OCI-LY1 (cell line): ENCODE data around the gene STEAP2.

Source experiments
- H2AFZ ChIP-seq: fragments of 200-600 bp; sonication (generic), shearing (Covaris generic); 2 replicates; pipeline ENCODE4 v1.6.0; 2014; ENCODE audit warnings: antibody characterized with exemption, mild to moderate bottlenecking, low read length
- H3F3A ChIP-seq: fragments of 200-600 bp; sonication (generic), shearing (Covaris generic); 2 replicates; pipeline ENCODE4 v1.6.0; 2014; ENCODE audit warnings: mild to moderate bottlenecking, antibody characterized with exemption, low read length, moderate library complexity; ENCODE audit not compliant: insufficient read depth
- H3K27ac ChIP-seq: fragments of 200-600 bp; sonication (generic); 2 replicates; pipeline ENCODE4 v1.5.1; 2014; ENCODE audit warnings: low read length, mixed run types, mild to moderate bottlenecking, low read depth; ENCODE audit not compliant: poor library complexity, severe bottlenecking
- H3K27me3 ChIP-seq: fragments of 200-600 bp; sonication (generic); 2 replicates; pipeline ENCODE4 v1.6.0; 2014; ENCODE audit warnings: antibody characterized with exemption, mild to moderate bottlenecking, low read length, moderate library complexity; ENCODE audit not compliant: insufficient read depth
- H3K36me3 ChIP-seq: fragments of 200-600 bp; sonication (generic); 2 replicates; pipeline ENCODE4 v1.6.1; 2014; ENCODE audit warnings: mild to moderate bottlenecking, antibody characterized with exemption, low read length, moderate library complexity, mixed read lengths; ENCODE audit not compliant: insufficient read depth
- H3K4me1 ChIP-seq: fragments of 200-600 bp; sonication (generic); 2 replicates; pipeline ENCODE4 v1.5.1; 2014; ENCODE audit warnings: mild to moderate bottlenecking, low read length, moderate library complexity; ENCODE audit not compliant: insufficient read depth, severe bottlenecking
- H3K4me2 ChIP-seq: fragments of 200-600 bp; sonication (generic), shearing (Covaris generic); 2 replicates; pipeline ENCODE4 v1.6.1; 2014; ENCODE audit warnings: low read length
- H3K4me3 ChIP-seq: fragments of 200-600 bp; sonication (generic); 2 replicates; pipeline ENCODE4 v1.5.1; 2014; ENCODE audit warnings: low read length, low read depth, mild to moderate bottlenecking, mixed read lengths; ENCODE audit not compliant: poor library complexity, severe bottlenecking
- H3K79me2 ChIP-seq: fragments of 200-600 bp; shearing (Covaris generic); 2 replicates; pipeline ENCODE4 v1.6.1; 2016; ENCODE audit warnings: mixed run types, low read length, mixed read lengths; ENCODE audit not compliant: insufficient read depth
- H3K9ac ChIP-seq: fragments of 200-600 bp; sonication (generic), shearing (Covaris generic); 2 replicates; pipeline ENCODE4 v1.6.1; 2014; ENCODE audit warnings: mild to moderate bottlenecking, low read length, mixed read lengths
- H3K9me2 ChIP-seq: fragments of 200-600 bp; sonication (generic), shearing (Covaris generic); 2 replicates; pipeline ENCODE4 v1.6.1; 2014; ENCODE audit warnings: low read depth, mild to moderate bottlenecking, low read length, mixed read lengths
- H3K9me3 ChIP-seq: fragments of 200-600 bp; shearing (Covaris generic); 2 replicates; pipeline ENCODE4 v1.6.1; 2014; ENCODE audit warnings: low read length, mixed read lengths
- H4K20me1 ChIP-seq: fragments of 200-600 bp; sonication (generic), shearing (Covaris generic); 2 replicates; pipeline ENCODE4 v1.6.0; 2016; ENCODE audit warnings: mild to moderate bottlenecking, low read length; ENCODE audit not compliant: insufficient read depth
- CTCF ChIP-seq: fragments of 200-600 bp; sonication (generic), shearing (Covaris generic); IDR thresholded peaks from 2 replicates; pipeline ENCODE4 v1.5.1; 2017; ENCODE audit warnings: mild to moderate bottlenecking, antibody characterized with exemption, low read length, moderate library complexity, mixed read lengths
- EZH2 ChIP-seq: fragments of 200-600 bp; sonication (generic), shearing (Covaris generic); IDR thresholded peaks from 2 replicates; pipeline ENCODE4 v1.8.0; 2017; ENCODE audit warnings: borderline replicate concordance, mixed run types, mild to moderate bottlenecking, antibody characterized with exemption, low read length, moderate library complexity, mixed read lengths

Gene STEAP2

GRCh38 chr7:90266808-90267207 is 55.3 kb downstream of the STEAP2 start:
- Histone ChIP-seq H3K9ac (no peak overlapping the region), H3K4me2 (no peak overlapping the region), H3F3A (no peaks in the 10 kb centered on the region), H3K9me2 (no peaks in the 10 kb centered on the region), H3K4me1 (no peaks in the 10 kb centered on the region), H3K36me3 (no peaks in the 10 kb centered on the region), H2AFZ (no peak overlapping the region), H3K27me3 (no peaks in the 10 kb centered on the region), H3K4me3 (no peak overlapping the region), H4K20me1 (no peaks in the 10 kb centered on the region), H3K9me3 (no peaks in the 10 kb centered on the region), H3K79me2 (no peaks in the 10 kb centered on the region), H3K27ac (no peak overlapping the region)
- TF ChIP-seq EZH2 (no peak), CTCF (no peak)

- H4K20me1 ChIP-seq, result no peaks in the 10 kb centered on the region
- H3K4me2 ChIP-seq, result no peak overlapping the region
- H3K4me3 ChIP-seq, result no peak overlapping the region
- no peaks in the 10 kb centered on the region for H3K27me3 ChIP-seq
- no peak overlapping the region for H3K9ac ChIP-seq
- no peak for TF ChIP-seq CTCF
- no peak for TF ChIP-seq EZH2
- H3K9me3 ChIP-seq, result no peaks in the 10 kb centered on the region
- no peak overlapping the region for H3K27ac ChIP-seq
- H3K4me1 ChIP-seq, result no peaks in the 10 kb centered on the region
- no peaks in the 10 kb centered on the region for H3K79me2 ChIP-seq
- no peaks in the 10 kb centered on the region for H3F3A ChIP-seq
- no peak overlapping the region for H2AFZ ChIP-seq
- no peaks in the 10 kb centered on the region for H3K36me3 ChIP-seq
- no peaks in the 10 kb centered on the region for H3K9me2 ChIP-seq
Observed at GRCh38 chr7:90267263-90267858, 55.8 kb downstream of the STEAP2 start.

GRCh38 chr7:90269163-90269562 is 57.6 kb downstream of the STEAP2 start:
- Histone ChIP-seq H3K4me3 (no peak overlapping the region), H2AFZ (no peak overlapping the region), H3K27ac (no peak overlapping the region), H3F3A (no peaks in the 10 kb centered on the region), H3K79me2 (no peaks in the 10 kb centered on the region), H3K4me2 (no peak overlapping the region), H3K9me2 (no peaks in the 10 kb centered on the region), H3K27me3 (no peaks in the 10 kb centered on the region), H3K36me3 (no peaks in the 10 kb centered on the region), H3K4me1 (no peaks in the 10 kb centered on the region), H3K9ac (no peak overlapping the region), H3K9me3 (no peaks in the 10 kb centered on the region), H4K20me1 (no peaks in the 10 kb centered on the region)
- TF ChIP-seq CTCF, result no peak
- TF ChIP-seq EZH2, result no peak
